Measurements from ENCODE around the gene CABP4.

Gene CABP4

DNA sequence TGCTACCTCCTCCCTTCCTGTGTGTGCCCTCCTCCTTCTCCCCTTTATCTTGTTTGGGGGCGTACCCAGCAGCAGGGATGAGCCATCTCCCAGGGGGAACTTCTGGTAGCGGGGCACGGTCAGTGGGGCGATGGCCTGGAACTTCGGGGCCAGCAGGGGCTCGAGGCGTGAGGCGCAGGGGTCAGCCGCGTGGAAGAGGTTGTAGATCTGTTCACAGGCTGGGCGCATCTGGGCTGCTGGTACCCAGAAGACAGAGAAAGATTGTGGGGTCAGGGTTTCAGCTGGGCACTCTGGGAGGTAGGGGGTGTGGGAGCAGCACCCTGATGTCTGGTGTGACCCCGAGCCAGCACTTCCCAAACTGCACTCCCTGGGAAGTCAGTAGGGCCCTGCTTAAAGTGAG lies 41.0 kb downstream of the CABP4 start:
- no peak for DNase-seq (ENCODE audit: low read depth)

- no peak for DNase-seq (ENCODE audit: low read depth)
Observed at GRCh38 chr11:67497656-67498291, 42.6 kb downstream of the CABP4 start.

GRCh38 chr11:67498544-67498972 lies 43.4 kb downstream of the CABP4 start:
- DNase-seq (ENCODE audit: low read depth): no peak

DNA sequence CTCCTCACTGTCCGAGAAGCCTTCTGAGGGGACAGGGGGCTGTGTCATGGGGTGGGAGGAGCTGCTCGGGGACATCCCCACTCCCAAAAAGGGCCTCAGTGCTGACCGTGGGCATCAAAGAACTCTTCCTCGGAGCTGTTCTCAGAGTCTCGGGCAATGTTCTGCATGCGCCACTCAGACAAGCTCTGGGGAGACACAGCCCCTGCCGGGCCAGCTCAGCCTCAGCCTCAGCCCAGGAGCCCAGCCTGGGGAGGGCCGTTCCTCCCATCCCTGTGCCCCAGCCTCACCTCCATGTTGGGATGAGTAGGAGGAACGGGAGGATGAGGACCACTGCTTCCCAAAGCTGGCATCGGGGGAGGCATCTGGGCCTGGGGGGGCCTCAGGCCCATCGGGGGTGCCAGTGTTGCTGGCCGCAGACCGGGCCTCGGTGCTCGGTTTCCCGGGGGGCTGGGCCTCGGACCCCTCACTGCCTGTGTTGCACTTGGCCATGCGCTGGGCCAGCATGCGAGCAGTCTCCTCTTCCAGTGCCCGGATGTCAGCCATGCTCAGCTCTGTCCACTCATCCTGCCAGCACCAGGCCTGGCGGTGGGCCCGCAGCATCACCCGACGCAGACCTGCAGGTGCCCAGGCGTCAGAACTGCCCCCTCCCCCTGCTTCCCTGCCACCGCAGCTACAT lies 44.8 kb downstream of the CABP4 start:
- no peak for DNase-seq (ENCODE audit: low read depth)

GRCh38 chr11:67500484-67500821 lies 45.3 kb downstream of the CABP4 start:
- no peak for DNase-seq (ENCODE audit: low read depth)

DNA sequence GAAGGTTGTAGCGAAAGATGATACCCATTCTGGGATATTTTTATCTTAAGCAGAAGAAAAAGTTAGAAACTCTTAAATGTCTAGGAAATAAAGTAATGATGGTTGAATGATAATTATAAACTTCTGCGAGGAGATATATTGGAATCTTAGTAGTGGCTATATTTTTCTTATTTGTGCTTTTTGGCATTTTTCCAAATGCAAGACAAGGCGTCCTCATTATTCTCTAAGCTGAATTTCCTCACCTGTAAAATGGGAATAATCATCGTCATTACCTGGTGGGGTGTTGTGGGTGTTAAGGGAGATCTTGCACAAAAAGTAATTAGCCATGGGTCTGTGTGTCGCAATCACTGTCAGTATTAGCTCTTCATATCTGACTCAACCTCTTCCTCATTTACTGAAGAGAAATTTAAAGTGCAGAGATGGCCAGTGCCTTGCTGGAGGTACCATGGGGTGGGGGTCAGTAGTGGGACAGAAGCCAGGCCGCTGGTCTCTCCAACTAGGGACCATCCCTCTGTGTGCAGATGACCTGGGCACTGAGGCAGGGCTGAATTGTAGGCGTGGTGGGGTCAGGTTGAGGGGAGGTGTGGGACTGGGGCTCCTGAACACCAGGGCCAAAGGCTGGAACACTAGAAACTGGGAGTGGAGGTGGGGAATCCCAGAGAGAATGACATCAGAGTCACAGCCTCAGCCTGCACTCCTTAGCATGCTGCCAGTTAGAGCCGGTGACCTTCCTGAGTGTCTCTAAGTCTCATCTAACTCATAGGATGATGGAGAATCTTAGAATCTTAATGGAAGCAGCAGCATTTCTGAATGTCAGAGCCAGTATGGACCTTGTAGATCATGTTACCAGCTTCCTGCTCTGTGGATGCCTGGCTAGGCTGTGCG lies 45.9 kb downstream of the CABP4 start:
- no peak for DNase-seq (ENCODE audit: low read depth)

DNA sequence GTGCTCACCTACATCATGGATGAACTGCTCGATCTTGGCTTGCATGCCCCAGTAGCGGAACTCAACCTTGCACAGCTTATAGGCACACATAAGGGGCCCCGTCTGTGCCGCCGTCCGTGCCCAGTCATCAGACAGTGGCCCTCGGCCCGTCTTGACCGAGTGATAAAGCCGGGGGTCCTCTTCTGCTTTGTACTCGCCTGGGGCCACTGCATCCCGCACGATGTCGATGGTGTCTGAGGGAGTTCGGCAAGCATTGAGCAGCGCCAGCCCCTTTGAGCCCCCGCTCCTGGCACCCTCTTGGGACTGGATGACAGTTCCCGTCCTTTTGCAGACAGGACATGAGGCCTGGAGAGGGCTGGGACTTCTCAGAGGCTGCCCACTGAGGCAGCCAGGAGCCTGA lies 46.7 kb downstream of the CABP4 start:
- DNase-seq (ENCODE audit: low read depth): no peak

DNA sequence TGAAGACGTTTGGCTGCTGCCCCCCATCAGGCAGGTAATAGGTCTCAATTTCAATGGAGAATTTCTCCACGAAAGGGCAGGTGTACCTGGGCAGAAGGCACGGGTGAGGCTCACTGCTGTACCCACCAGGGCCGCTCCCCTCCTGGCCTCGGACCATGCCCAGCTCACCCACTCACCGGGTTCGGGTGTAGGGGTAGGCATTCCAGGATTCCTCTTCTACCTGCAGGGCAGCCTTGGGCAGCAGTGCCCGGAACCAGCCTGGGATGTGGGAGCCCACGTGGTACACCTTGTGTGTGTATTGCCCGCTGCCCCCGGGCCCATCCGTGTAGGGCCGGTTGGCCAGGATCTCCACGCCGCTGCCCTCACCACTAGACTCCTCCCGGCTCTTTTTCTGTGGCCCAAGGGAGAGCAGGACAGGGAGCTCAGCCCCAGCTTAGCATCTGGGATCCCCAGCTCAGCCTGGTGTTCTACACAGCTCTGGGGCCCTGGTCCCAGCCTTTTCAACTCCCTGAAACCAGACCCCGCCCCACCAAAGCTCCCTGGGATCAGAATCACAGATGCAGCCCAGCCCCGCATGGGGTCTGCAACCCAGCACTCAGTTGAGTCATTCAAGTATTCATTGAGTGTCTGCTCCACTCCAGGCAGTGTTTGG lies 47.3 kb downstream of the CABP4 start:
- no peak for DNase-seq (ENCODE audit: low read depth)

DNA sequence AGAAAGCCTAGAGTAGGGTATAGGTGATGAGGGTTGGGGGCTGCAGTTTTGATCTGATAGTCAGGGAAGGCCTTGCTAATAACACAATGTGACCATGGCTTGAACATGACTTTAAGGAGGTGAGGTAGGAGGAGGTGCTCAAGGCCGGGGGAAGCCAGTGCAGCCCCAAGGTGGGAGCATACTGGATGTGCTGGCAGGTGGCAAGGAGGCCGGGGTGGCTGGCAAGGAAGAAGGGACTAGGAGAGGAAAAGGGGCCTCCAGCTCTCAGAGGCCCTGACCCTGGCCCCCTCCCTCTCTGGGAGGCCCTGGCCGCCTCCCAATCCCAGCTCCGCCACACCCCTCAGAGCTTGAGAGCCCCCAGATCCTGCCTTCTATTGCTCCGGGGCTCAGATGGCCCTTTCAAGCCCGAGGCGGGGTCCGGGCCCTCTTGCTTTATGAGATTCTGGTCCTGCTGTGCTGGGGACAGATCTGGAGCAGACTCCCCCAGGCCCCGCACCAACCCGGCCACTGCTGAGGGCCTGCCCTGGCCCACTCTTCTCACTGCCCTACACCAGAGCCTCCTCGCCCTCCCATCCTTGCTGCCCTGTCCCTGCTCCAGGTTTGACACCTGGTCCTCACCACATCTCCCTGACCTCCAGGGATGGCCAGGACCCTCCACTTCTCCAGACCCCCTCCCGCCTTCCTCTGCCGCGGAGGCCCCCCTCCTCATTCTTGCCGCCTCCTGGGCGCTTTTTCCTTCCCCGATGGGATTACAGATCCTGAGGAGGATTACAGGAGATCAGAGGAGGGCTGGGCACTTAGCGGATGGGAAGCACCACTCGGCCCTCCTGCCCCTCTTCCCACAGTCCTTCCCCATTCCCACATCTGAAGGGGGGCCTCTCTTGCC lies 48.2 kb downstream of the CABP4 start:
- DNase-seq (ENCODE audit: low read depth): no peak

GRCh38 chr11:67504005-67504949 lies 49.1 kb downstream of the CABP4 start:
- no peak for DNase-seq (ENCODE audit: low read depth)

DNA sequence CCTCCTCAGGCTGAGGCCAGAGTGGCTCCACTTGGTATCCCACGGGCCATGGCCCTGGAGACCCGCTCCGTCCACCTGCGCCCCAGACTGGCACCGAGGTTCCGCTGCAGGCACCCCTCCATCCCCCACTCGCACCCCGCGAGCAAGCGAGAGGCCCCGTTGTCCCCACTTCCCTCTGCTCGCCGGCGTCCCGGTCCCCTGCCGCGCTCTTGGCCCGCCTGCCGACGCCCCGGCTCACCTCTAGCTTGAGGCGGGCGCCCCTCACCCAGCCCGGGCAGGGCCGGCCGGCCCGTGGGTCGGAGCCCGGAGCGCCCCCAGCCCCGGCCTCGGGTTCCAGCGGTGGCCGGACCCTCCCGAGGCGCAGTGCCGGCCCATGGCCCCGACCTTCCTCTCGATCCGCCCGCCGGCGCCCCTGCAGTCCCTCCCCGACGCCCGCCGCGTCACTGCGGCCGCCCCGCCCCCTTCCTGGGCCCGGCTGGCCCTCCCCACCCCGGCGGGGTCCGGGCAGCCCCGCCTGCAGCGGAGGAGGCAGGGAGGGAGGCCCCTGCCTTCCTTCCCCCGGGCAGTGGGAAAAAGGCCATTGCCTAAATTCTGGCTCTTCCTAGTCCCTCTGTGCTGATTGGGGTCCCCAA lies 49.9 kb downstream of the CABP4 start, which contains the start of gene PITPNM1:
TSS of gene PITPNM1 (minus strand) at position 414 of the 632 bp plus-strand sequence. CDS start 1,183 bp downstream, outside the sequence.
- DNase-seq (ENCODE audit: low read depth): no peak

GRCh38 chr11:67505605-67506396 lies 50.6 kb downstream of the CABP4 start:
- DNase-seq (ENCODE audit: low read depth): peak; percentile 74

DNA sequence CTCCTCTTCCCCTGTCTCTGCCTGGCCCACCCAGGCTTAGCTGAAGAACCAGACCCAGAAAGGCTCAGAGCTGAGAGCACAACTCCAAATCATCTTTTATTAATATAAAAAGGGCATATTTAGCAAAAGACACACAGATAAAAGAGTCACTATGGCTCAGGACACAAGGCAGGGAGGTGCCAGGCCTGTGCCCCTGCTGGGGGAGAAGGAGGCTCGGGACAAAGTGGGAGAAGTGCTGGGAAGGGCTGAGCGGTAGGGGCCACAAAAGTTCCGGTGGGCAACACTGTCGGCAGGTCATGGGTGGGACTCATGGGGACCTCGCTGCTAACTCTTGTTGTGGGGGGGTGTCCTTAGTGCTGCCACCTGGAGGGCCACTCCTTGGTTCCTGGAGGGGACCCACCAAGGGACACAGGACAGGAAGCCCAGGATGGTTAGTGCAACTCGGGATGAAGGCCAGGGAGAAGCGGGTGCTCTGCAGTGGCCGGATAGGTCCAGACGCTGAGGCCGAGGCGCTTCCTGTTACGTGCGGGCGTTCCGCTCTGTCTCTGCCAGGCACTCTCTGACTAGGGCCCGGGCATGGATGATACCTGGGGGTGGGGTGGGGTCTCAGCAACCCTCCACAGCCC lies 51.4 kb downstream of the CABP4 start:
- DNase-seq (ENCODE audit: low read depth): no peak

- no peak for DNase-seq (ENCODE audit: low read depth)
Observed at GRCh38 chr11:67507242-67507863, 52.2 kb downstream of the CABP4 start.

DNA sequence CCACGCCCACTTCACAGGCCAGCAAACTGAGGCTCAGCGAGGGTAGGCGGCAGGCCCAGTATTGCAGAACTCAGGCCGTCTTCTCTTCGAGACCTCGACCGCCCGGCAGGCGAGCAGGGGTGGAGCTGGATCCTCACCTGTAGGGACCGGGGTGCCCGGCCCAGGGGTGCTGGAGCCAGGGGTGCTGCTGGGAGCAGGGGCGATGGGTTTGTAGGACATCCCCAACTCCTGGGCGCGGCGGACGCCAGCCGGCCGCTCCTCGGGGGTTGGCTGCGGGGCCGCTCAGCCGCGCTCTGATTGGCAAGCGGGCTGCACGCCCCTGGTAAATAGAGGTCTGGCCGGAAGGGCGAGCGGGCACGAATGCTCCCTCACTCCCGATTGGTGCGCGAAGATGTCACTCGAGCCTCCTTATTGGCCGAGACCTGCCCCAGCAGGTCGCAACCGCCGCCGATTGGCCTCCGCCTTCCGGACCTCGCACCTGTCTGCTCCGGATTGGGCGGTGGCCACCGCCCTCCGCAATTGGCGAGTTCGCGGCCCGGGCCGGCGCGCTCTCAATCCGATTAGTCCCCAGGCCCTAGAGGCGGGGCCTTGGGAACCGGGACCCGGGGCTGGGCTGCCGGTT lies 52.8 kb downstream of the CABP4 start, which contains the start of gene CDK2AP2:
TSS of gene CDK2AP2 (minus strand) at position 299 of the 622 bp plus-strand sequence. CDS start at position 219, 80 bp downstream.
- peak; percentile 95 for DNase-seq (ENCODE audit: low read depth)

- DNase-seq (ENCODE audit: low read depth): peak; percentile 71
Observed at GRCh38 chr11:67508486-67509121, 53.5 kb downstream of the CABP4 start.

GRCh38 chr11:67510023-67510345 lies 54.8 kb downstream of the CABP4 start:
- DNase-seq (ENCODE audit: low read depth): no peak
